ENCODE data around the gene JKAMP.

JKAMP gene

GRCh38 chr14:59510966-59511365 is 26.6 kb downstream of the JKAMP start:
- DNase-seq (ENCODE audit: low read depth in 2 of 2), result no peak
- no peak for TF ChIP-seq CTCF (IDR thresholded peaks at IDR 0.05; ENCODE audit: low read depth, low read length)
- no peak overlapping the region for H3K4me3 ChIP-seq (replicated peaks in 1 of 2; ENCODE audit: low read depth in 2 of 2, low read length in 2 of 2)

GRCh38 chr14:59511916-59512575 is 27.7 kb downstream of the JKAMP start:
- TF ChIP-seq CTCF (IDR thresholded peaks at IDR 0.05; ENCODE audit: low read depth, low read length), result peak; percentile 60
- DNase-seq (ENCODE audit: low read depth in 2 of 2), result peak; percentile 4 to 6

GRCh38 chr14:59520224-59520623 is 35.9 kb downstream of the JKAMP start:
- no peak for TF ChIP-seq CTCF (IDR thresholded peaks at IDR 0.05; ENCODE audit: low read depth, low read length)
- H3K4me3 ChIP-seq (replicated peaks in 1 of 2; ENCODE audit: low read depth in 2 of 2, low read length in 2 of 2), result no peak overlapping the region
- DNase-seq (ENCODE audit: low read depth in 2 of 2), result no peak

More at GRCh38 chr14:59511916-59512575, 27.7 kb downstream of the JKAMP start:
- no peak overlapping the region for H3K4me3 ChIP-seq (replicated peaks in 1 of 2; ENCODE audit: low read depth in 2 of 2, low read length in 2 of 2)

- TF ChIP-seq CTCF (IDR thresholded peaks at IDR 0.05; ENCODE audit: low read depth, low read length), result no peak
- DNase-seq (ENCODE audit: low read depth in 2 of 2), result no peak
- no peak overlapping the region for H3K4me3 ChIP-seq (replicated peaks in 1 of 2; ENCODE audit: low read depth in 2 of 2, low read length in 2 of 2)
Observed at GRCh38 chr14:59529189-59529588, 44.9 kb downstream of the JKAMP start.

GRCh38 chr14:59530349-59530748 is 46.0 kb downstream of the JKAMP start:
- no peak for DNase-seq (ENCODE audit: low read depth in 2 of 2)
- H3K4me3 ChIP-seq (replicated peaks in 1 of 2; ENCODE audit: low read depth in 2 of 2, low read length in 2 of 2), result no peak overlapping the region
- TF ChIP-seq CTCF (IDR thresholded peaks at IDR 0.05; ENCODE audit: low read depth, low read length), result no peak

- no peak for TF ChIP-seq CTCF (IDR thresholded peaks at IDR 0.05; ENCODE audit: low read depth, low read length)
- no peak overlapping the region for H3K4me3 ChIP-seq (replicated peaks in 1 of 2; ENCODE audit: low read depth in 2 of 2, low read length in 2 of 2)
- no peak for DNase-seq (ENCODE audit: low read depth in 2 of 2)
Observed at GRCh38 chr14:59532419-59532818, 48.1 kb downstream of the JKAMP start.
